Measurements from ENCODE around the gene FAM163A. TPM values are rescaled to one million over a fixed set of nuclear protein-coding genes. Genes with fewer than 3 reads are reported as not detected.
"Not testable (repeated sequence)": the region's sequence is repeated elsewhere in the genome, so short reads cannot be mapped to it uniquely, and the experiment has no call there.

FAM163A gene
- total and polyA plus RNA-seq, 8 donors = 0.15 to 0.61 (median 0.25) TPM; not detected in 4

DNA sequence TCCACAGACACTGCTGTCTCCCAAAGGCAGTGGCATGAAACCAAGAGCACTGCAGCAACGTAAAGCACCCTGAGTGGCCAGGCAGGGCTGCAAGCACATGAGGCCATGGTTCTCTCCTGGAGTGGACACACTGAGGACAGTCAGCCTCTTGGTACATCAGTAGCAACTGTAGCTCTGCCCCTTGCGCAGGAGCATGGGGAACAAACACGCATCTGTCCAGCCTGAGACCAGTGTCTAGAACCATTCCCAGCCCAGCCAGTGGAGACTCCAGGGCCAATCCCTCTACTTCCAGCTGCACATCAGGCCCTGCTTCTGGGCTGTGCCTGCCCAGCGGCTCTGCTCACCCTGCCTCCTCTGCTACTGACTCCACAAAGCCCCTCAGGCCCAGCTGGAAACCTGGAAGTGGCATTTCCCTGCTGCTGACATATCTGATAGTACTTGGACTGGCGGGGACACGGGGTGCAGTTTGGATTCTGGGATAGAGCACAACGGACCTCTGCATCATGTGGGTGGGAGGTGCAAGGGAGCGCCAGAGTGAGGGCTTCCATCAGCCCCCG is 85.5 kb downstream of the FAM163A start:
- H3K9me3 ChIP-seq = no peaks in the 10 kb centered on the region
- no peaks in the 10 kb centered on the region for H3K36me3 ChIP-seq
- WGBS, 5 donors = 86 to 93% (median 90%) methylated on average over 8 to 9 of the region's 9 CpGs
- intact Hi-C loops (cut with DNase I; ENCODE audit: low total_unique reads) = no loop called here
- no peak for DNase-seq
- peaks cover 0 to 3% (median 0%) of the 10 kb centered on the region in 3 donors for H3K27me3 ChIP-seq
- no peak overlapping the region for H3K27ac ChIP-seq
- no peak overlapping the region for H3K4me3 ChIP-seq
- TF ChIP-seq, protein P1, sequence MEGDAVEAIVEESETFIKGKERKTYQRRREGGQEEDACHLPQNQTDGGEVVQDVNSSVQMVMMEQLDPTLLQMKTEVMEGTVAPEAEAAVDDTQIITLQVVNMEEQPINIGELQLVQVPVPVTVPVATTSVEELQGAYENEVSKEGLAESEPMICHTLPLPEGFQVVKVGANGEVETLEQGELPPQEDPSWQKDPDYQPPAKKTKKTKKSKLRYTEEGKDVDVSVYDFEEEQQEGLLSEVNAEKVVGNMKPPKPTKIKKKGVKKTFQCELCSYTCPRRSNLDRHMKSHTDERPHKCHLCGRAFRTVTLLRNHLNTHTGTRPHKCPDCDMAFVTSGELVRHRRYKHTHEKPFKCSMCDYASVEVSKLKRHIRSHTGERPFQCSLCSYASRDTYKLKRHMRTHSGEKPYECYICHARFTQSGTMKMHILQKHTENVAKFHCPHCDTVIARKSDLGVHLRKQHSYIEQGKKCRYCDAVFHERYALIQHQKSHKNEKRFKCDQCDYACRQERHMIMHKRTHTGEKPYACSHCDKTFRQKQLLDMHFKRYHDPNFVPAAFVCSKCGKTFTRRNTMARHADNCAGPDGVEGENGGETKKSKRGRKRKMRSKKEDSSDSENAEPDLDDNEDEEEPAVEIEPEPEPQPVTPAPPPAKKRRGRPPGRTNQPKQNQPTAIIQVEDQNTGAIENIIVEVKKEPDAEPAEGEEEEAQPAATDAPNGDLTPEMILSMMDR (IDR thresholded peaks at IDR 0.05) = no peak
- TF ChIP-seq POLR2A (IDR thresholded peaks at IDR 0.05) = no peak
- TF ChIP-seq POLR2AphosphoS5 (IDR thresholded peaks at IDR 0.05) = no peak
- TF ChIP-seq EP300 (IDR thresholded peaks at IDR 0.05) = no peak
- no peaks in the 10 kb centered on the region for H3K4me1 ChIP-seq

DNA sequence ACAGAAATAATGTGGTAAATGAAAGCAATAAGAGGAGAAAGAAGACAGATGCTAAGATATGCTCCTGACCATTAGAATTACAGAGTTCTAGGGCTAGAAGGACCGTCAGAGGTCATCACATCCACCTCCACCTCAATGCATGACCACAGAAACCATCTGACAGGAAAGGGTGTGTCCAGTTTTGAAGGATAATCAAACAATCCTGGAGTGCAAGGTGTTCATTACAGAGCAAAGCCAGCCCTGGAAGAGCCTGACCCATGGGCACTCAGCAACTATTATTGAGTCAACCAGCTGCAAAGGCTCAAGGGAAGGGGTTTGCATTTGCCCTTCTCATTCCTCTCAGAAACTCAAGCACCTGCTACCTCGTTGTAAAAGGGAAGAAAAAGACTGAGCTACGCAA is 88.1 kb downstream of the FAM163A start:
- H3K9me3 ChIP-seq = no peaks in the 10 kb centered on the region
- H3K27ac ChIP-seq = no peak overlapping the region
- H3K36me3 ChIP-seq = peaks cover 0 to 9% (median 3%) of the 10 kb centered on the region in 4 donors
- no peaks in the 10 kb centered on the region for H3K27me3 ChIP-seq
- DNase-seq = no peak
- intact Hi-C loops (cut with DNase I; ENCODE audit: low total_unique reads) = no loop called here
- no peaks in the 10 kb centered on the region for H3K4me1 ChIP-seq
- WGBS, 5 donors = 46 to 60% (median 55%) methylated on average over 3 of the region's 3 CpGs
- H3K4me3 ChIP-seq = no peak overlapping the region
- no peak for TF ChIP-seq POLR2A (IDR thresholded peaks at IDR 0.05)

DNA sequence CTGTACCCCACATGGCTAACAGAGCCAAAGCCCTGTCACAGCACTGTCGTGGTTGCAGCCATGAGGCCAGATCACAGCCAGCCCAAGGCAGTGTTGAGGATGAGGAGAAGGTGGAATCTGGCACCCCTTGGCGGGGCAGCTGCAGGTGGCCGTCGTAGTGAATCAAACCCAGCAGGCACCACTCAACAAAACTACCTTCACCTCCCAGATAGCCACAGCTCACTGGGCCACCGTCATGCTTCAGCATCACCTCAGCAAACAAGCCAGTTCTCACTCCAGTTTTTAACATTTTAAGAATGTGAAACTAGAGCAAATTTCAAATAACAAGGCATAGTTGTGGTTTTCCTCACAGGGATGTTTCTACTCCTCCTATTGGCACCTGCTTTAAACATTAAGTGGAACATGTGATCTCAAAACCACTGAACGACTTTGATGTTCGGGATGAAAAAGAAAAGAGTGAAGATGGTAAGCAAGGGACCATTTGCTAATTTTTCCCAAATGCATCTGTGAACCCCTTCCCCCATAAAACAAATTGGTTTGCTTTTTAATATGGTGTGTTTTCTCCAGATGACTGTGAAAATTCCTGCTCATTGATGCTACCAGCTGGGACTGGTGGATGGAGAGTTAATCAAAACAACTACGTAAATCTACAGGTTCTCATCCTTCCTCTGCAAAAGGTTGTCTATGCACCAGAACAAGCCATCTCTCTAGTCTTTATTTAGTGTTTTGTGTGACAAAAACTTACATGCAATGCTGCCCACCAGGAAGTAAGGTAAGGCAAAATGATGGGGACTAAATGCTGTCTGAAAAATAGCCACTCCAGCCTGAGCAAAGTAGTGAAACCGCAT is 89.0 kb downstream of the FAM163A start:
- H3K4me1 ChIP-seq = no peaks in the 10 kb centered on the region

DNA sequence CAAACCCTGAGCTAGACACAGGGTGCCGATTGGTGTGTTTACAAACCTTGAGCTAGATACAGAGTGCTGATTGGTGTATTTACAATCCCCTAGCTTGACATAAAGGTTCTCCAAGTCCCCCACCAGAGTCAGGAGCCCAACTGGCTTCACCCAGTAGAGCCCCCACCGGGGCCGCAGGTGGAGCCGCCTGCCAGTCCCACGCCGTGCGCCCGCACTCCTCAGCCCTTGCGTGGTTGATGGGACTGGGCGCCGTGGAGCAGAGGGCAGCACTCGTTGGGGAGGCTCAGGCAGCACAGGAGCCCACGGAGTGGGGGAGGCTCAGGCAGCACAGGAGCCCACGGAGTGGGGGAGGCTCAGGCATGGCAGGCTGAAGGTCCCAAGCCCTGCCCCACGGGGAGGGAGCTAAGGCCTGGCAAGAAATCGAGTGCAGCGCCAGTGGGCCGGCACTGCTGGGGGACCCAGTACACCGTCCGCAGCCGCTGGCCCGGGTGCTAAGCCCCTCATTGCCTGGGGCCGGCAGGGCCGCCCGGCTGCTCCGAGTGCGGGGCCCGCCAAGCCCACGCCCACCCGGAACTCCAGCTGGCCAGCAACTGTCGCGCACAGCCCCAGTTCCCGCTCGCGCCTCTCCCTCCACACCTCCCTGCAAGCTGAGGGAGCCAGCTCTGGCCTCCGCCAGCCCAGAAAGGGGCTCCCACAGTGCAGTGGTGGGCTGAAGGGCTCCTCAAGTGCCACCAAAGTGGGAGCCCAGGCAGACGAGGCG is 93.8 kb downstream of the FAM163A start:
- H3K36me3 ChIP-seq = peaks cover 0 to 41% (median 32%) of the 10 kb centered on the region in 4 donors
- H3K9me3 ChIP-seq; H3K27ac ChIP-seq; DNase-seq; H3K4me3 ChIP-seq; H3K27me3 ChIP-seq; H3K4me1 ChIP-seq; intact Hi-C loops (cut with DNase I; ENCODE audit: low total_unique reads): not testable (repeated sequence)
- 94 to 97% (median 96%) methylated on average over 26 to 38 of the region's 38 CpGs for WGBS, 5 donors

More for the DNA sequence above, 89.0 kb downstream of the FAM163A start:
- Histone ChIP-seq H3K36me3 (peaks cover 0 to 17% (median 7%) of the 10 kb centered on the region in 4 donors), H3K4me3 (no peak overlapping the region), H3K9me3 (no peaks in the 10 kb centered on the region), H3K27me3 (no peaks in the 10 kb centered on the region), H3K27ac (no peak overlapping the region)
- 66 to 75% (median 68%) methylated on average over 9 of the region's 9 CpGs for WGBS, 5 donors
- DNase-seq = no peak
- no peak for TF ChIP-seq POLR2A (IDR thresholded peaks at IDR 0.05)
- TF ChIP-seq EP300 (IDR thresholded peaks at IDR 0.05) = no peak
- no peak for TF ChIP-seq POLR2AphosphoS5 (IDR thresholded peaks at IDR 0.05)
- TF ChIP-seq, protein P1 (IDR thresholded peaks at IDR 0.05) = no peak
- intact Hi-C loops (cut with DNase I; ENCODE audit: low total_unique reads) = no loop called here

DNA sequence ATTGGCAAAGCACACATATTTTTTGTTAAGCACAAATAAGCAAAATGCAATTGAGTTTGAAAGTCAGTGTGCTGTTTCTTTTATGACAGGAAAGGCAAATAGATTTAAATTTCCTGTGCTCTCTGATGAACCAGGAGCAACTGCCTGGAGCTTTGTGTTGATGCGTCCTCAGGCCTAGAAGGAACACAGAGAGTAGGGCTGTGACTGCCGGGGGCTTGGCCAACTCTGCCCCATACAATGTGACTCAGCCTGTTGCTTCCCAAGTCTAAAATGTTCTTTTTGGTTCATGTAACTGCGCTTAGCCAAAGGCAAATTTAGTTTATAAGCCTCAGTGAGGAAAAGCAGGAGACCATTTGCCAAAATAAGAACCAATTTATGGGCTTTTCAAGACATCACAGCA is 97.0 kb downstream of the FAM163A start:
- TF ChIP-seq, protein P1 (IDR thresholded peaks at IDR 0.05) = no peak
- TF ChIP-seq POLR2AphosphoS5 (IDR thresholded peaks at IDR 0.05) (no peak), POLR2A (IDR thresholded peaks at IDR 0.05) (no peak), EP300 (IDR thresholded peaks at IDR 0.05) (no peak)
- H3K4me3 ChIP-seq = no peak overlapping the region
- H3K4me1 ChIP-seq = no peaks in the 10 kb centered on the region
- H3K27me3 ChIP-seq = no peaks in the 10 kb centered on the region
- intact Hi-C loops (cut with DNase I; ENCODE audit: low total_unique reads) = no loop called here
- peaks cover 0 to 62% (median 57%) of the 10 kb centered on the region in 4 donors for H3K36me3 ChIP-seq
- H3K27ac ChIP-seq = no peak overlapping the region
- H3K9me3 ChIP-seq = no peaks in the 10 kb centered on the region
- 87 to 97% (median 94%) methylated on average over 3 of the region's 3 CpGs for WGBS, 5 donors
- no peak for DNase-seq
